Measurements from ENCODE around the gene TMEM215. TPM values are rescaled to one million over a fixed set of nuclear protein-coding genes. Genes with fewer than 3 reads are reported as not detected.

TMEM215 gene
- polyA plus RNA-seq, 1 donor (not counting 4 experiments of a cell fraction or from before 2014, with no cell fraction given), result not detected

- FAIRE-seq (no peak), DNase-seq (ENCODE audit: low read depth, low spot score) (no peak)
- no peaks in the 10 kb centered on the region for H3K36me3 ChIP-seq (ENCODE audit: control insufficient read depth in 2 of 2, extremely low read depth in 1 of 2, insufficient read depth in 2 of 2, low read length in 2 of 2)
- peaks cover 5% of the 10 kb centered on the region for H3K27me3 ChIP-seq (ENCODE audit: control insufficient read depth, extremely low read depth, insufficient read depth, low read length)
- H3K9ac ChIP-seq (ENCODE audit: control insufficient read depth, extremely low read depth, insufficient read depth, low read length), result no peak overlapping the region
- dilution Hi-C loops (cut with MboI; ENCODE audit: extremely low pct_ligation_motif_present, low sequenced_read_pairs), result no loop called here
- no peaks in the 10 kb centered on the region for H3K9me3 ChIP-seq (ENCODE audit: control insufficient read depth, low read depth, low read length)
- H3K79me2 ChIP-seq (ENCODE audit: control insufficient read depth, insufficient read depth, low read length), result no peaks in the 10 kb centered on the region
- H2AFZ ChIP-seq (ENCODE audit: control insufficient read depth, low read length), result no peak overlapping the region
- no peaks in the 10 kb centered on the region for H3K4me1 ChIP-seq (ENCODE audit: control insufficient read depth, extremely low read depth, insufficient read depth, low read length)
- no peak overlapping the region for H3K4me2 ChIP-seq (ENCODE audit: control insufficient read depth, extremely low read depth, insufficient read depth, low read depth, low read length)
- H3K27ac ChIP-seq (ENCODE audit: control insufficient read depth, insufficient read depth, low read length), result no peak overlapping the region
- TF ChIP-seq EZH2 (IDR thresholded peaks at IDR 0.05; ENCODE audit: low read length) (no peak), CTCF (optimal IDR thresholded peaks at IDR 0.05 in 1 of 3, IDR thresholded peaks at IDR 0.05 in 1 of 3, conservative IDR thresholded peaks at IDR 0.05 in 1 of 3; ENCODE audit: extremely low read depth in 1 of 3, insufficient read depth in 2 of 3, low read length in 3 of 3) (no peak)
- H3K4me3 ChIP-seq (ENCODE audit: control insufficient read depth in 2 of 3, extremely low read depth in 1 of 3, insufficient read depth in 2 of 3, low read depth in 1 of 3, low read length in 3 of 3), result no peak overlapping the region
- H3K9me1 ChIP-seq (ENCODE audit: control insufficient read depth, extremely low read depth, insufficient read depth, low read length), result no peaks in the 10 kb centered on the region
- H4K20me1 ChIP-seq (ENCODE audit: control insufficient read depth, extremely low read depth, insufficient read depth, low read length), result no peaks in the 10 kb centered on the region
Measured at GRCh38 chr9:32825203-32825602, 41.9 kb downstream of the TMEM215 start.

GRCh38 chr9:32828861-32829260, 45.5 kb downstream of the TMEM215 start:
- Histone ChIP-seq H3K9me1 (ENCODE audit: control insufficient read depth, extremely low read depth, insufficient read depth, low read length) (no peaks in the 10 kb centered on the region), H3K4me1 (ENCODE audit: control insufficient read depth, extremely low read depth, insufficient read depth, low read length) (no peaks in the 10 kb centered on the region), H2AFZ (ENCODE audit: control insufficient read depth, low read length) (no peak overlapping the region), H3K79me2 (ENCODE audit: control insufficient read depth, insufficient read depth, low read length) (no peaks in the 10 kb centered on the region), H3K27ac (ENCODE audit: control insufficient read depth, insufficient read depth, low read length) (no peak overlapping the region), H3K27me3 (ENCODE audit: control insufficient read depth, extremely low read depth, insufficient read depth, low read length) (peaks cover 5% of the 10 kb centered on the region), H3K36me3 (ENCODE audit: control insufficient read depth in 2 of 2, extremely low read depth in 1 of 2, insufficient read depth in 2 of 2, low read length in 2 of 2) (no peaks in the 10 kb centered on the region), H3K4me3 (ENCODE audit: control insufficient read depth in 2 of 3, extremely low read depth in 1 of 3, insufficient read depth in 2 of 3, low read depth in 1 of 3, low read length in 3 of 3) (no peak overlapping the region), H3K9me3 (ENCODE audit: control insufficient read depth, low read depth, low read length) (no peaks in the 10 kb centered on the region), H3K4me2 (ENCODE audit: control insufficient read depth, extremely low read depth, insufficient read depth, low read depth, low read length) (no peak overlapping the region), H4K20me1 (ENCODE audit: control insufficient read depth, extremely low read depth, insufficient read depth, low read length) (no peaks in the 10 kb centered on the region), H3K9ac (ENCODE audit: control insufficient read depth, extremely low read depth, insufficient read depth, low read length) (no peak overlapping the region)
- no peak for FAIRE-seq
- dilution Hi-C loops (cut with MboI; ENCODE audit: extremely low pct_ligation_motif_present, low sequenced_read_pairs), result no loop called here
- DNase-seq (ENCODE audit: low read depth, low spot score), result no peak
- TF ChIP-seq CTCF (optimal IDR thresholded peaks at IDR 0.05 in 1 of 3, IDR thresholded peaks at IDR 0.05 in 1 of 3, conservative IDR thresholded peaks at IDR 0.05 in 1 of 3; ENCODE audit: extremely low read depth in 1 of 3, insufficient read depth in 2 of 3, low read length in 3 of 3), result no peak
- no peak for TF ChIP-seq EZH2 (IDR thresholded peaks at IDR 0.05; ENCODE audit: low read length)
